Activated CD8-positive, alpha-beta memory T cell treated with anti-CD3 and anti-CD28 coated beads for 1 hour (primary cell): ENCODE data around the gene INO80B.
"Not testable (repeated sequence)": the region's sequence is repeated elsewhere in the genome, so short reads cannot be mapped to it uniquely, and the experiment has no call there.

Source experiments
- DNase-seq, 2 donors: peaks; one replicate each; pipeline ENCODE4 v3.0.0-alpha.2; 2020; ENCODE audit warnings: low read depth in 1 of 2; ENCODE audit errors: extremely low read depth in 1 of 2

Gene INO80B

DNA sequence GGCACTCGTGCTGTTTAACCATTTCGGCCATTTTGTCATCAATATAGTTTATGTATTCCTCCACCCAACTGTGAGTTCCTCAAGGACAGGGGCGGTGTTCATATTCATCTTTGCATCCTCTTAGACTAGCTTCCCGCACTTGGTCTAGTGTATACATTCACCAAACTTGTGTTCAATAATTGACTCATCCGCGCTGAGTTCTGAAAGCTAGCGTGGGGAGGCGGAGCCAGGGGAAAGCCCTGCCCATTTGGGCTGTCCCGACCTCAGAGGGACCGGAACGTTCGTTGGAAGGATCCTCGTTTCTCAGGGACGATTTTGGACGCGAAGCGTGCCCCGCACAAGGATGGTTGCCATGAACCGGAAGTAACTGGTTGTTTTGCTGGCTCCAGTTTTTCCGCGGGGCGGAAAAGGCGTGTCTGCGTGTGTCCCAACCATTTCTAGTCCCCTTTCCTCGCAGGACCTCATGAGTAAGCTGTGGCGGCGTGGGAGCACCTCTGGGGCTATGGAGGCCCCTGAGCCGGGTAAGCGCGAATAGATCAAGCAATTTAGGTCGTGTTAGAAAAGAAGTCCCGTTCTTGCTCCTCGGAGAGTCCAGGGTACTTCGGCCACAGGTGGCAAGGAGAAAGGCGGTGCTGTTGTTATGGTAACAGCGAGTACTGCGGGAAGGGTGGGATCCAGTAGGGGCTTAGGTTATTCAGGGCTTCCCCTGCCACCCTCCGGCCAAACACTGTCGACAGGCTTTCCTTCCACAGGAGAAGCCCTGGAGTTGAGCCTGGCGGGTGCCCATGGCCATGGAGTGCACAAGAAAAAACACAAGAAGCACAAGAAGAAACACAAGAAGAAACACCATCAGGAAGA, at the start of gene INO80B:
Gene INO80B (plus strand): TSS at position 434 of the 858 bp plus-strand sequence. CDS start 30 bp downstream, at position 464.
- peak; percentile 89 to 94 for DNase-seq

DNA sequence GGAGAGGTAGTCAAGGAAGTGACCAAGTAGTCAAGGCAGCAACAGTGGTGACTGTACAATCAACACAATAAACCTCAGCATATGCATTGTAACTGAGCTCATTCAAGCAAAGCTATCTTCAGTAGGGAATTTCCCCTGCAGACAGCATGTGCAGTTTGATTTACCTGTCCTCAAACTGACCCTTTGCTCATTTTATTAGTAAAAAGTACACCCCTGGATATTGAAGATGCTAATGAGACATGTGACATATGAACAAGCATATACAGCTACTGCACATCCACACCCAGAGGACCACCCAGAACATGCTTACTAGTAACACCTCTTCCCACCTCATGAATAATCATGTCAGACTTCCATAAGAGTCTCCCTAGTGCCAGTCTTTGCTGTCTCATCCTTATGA, 48.9 kb upstream of the INO80B start:
- no peak for DNase-seq

GRCh38 chr2:74407682-74408081, 47.2 kb upstream of the INO80B start:
- no peak for DNase-seq

GRCh38 chr2:74413001-74413698, 41.7 kb upstream of the INO80B start:
- DNase-seq: no peak

GRCh38 chr2:74414441-74414840, 40.4 kb upstream of the INO80B start:
- no peak for DNase-seq

DNA sequence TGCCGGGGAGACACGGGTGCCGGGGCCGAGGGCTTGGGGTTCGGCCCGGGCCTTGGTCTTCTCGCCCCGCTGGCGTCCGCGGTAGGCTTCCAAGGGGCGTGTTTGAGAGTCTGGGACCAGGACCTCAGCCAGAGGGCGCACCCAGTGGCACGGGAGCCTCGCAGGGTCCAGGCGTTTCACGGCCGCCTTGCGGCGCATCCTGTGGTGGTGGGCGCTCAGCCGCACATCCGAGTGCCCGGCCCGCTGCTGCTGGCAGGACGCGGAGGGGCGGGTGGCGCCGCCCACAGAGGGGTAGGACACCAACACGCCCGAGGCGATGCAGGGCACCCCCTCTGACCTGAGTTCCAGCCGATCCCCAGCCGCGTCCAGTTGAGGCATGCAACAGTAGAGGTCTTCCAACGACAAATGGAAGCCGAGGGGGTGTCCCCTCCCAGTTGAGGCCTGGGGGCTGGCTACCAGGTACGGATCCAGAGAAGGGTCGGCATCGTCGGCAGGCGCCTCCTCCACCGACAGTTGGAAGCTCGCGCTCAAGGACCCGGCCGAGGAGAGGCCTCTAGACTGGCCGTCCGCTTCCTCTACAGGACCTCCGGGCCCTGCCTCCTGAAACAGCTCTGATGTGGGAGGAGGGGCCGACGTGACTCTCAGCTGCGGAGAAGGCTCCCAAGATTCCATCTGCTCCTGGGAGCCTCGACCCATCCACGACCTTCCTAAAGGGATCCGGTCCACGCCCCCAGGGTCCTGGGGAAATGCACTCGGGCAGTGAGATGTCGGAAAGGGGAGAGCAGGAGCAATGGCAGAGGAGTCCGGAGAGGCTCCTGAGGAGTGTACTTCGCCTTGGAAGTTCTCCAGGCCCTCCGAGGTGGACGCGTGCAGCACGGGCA, 39.8 kb upstream of the INO80B start:
- no peak for DNase-seq

GRCh38 chr2:74415762-74416395, 39.0 kb upstream of the INO80B start:
- no peak for DNase-seq

DNA sequence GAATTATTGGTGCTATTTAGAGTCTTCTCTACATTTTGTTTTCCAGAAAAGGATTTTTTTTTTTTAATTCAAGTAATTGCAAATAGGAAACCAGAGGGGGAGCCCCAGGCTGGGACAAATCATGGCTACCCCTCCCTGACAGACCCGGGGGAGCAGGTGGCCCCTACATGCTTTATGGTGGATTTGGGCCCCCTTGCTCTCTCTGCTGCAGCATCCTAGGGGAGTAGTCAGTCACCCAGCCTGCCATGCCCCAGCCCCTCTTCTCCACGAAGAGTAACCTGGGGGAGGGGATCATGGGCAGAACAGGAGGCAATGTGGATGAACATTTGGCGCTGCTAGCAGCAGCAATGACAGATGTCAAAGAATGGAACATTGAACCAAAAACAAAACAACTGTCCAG, 38.1 kb upstream of the INO80B start:
- DNase-seq: no peak

- no peak for DNase-seq
These were observed 37.7 kb upstream of the INO80B start for GRCh38 chr2:74417197-74417596.

DNA sequence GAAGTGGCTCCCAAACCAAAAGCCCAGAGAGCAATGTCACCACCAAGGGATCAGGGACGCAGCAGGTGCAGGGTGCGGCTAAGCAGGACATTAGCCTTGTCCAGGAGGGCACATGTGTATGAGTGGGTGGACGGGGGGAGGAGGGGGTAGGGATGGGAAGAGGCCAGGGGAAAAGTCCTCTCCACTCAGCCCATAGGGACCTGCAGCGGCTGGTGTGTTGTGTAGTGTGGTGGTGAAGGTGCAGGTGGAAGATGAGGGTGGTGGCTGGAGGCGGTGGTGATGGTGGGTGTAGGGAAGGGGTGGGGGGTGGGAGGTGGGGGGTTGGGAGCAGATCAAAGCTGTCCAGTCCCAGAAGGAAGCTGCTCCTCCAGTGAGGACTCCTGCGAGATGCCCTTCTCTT, 37.1 kb upstream of the INO80B start:
- no peak for DNase-seq

DNA sequence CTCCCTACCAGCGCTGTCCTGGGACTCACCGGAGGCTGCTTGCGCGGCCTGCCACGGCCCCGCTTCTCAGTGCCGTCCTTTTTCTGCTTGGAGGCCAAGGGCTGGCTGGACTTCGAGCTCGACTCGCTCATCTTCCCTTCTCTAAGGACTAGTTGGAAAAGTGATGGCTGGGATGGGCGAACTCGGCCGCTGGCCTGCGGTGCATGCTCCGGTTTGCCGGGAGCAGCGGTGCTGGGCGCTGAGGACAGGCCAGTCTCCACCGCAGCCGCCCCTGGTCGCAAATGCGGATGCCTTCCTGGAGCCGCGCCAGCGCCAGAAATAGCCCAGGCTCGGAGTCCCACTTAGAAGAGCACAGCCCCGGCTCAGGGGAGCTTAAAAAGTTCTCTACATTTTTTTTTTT, 36.6 kb upstream of the INO80B start:
- no peak for DNase-seq

DNA sequence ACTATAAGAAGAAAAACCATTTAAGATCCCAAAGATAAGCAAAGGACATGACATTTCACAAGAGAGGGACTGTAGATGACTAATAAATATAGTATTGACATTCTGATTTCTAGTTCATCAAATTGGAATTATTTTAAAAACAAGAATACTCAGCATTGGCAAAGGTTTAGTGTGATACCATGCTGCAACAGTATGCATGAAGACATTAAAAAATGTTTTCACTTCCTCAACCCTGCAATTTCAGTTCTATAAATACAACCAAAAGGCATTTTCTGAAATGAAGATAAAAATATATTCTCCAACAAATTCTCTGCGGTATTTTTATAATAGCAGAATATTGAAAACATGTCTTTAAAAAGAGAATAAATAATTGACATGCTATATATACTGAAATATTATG, 35.5 kb upstream of the INO80B start:
- no peak for DNase-seq

DNA sequence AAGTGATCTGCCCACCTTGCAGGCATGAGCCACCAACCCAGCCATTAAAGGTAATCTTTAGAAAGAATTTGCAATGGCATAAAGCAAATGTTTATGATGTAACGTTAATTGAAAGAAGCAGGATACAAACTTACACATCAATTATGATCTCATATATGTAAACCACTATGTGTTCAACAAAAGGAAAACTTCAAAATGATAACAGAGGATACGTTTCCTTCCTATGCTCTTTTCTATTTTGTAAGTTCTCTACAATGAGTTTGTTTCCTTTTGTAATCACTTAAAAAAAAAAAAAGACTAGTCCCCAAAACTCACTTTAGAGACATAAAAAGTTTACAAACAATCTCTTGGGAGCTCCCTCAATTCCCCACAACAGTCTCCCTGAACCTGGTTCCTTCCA, 34.9 kb upstream of the INO80B start:
- DNase-seq: no peak

DNA sequence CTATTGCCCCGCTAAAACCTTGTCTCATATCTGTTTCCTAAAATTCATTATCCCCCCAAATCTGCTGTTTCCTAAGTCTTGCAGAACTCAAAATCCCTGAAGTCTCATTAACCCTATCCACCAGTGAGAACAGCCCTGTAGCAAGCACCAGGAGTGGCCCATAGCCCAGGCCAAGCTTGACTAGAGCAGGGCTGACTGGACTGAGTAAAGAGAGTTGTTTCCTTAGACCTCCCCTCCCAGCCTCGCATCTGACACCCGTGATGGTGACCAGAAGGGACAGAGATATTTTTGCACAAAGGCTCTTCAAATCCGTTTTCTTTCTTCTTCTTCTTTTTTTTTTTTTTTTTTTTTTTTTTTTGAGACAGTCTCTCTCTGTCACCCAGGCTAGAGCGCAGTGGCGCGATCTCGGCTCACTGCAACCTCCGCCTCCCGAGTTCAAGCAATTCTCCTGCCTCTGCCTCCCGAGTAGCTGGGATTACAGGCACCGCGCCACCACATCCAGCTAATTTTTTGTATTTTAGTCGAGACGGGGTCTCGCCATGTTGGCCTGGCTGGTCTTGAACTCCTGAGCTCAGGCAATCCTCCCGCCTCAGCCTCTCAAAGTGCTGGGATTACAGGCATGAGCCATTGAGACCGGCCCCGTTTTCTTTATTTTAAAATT, 34.3 kb upstream of the INO80B start:
- DNase-seq: not testable (repeated sequence)

DNA sequence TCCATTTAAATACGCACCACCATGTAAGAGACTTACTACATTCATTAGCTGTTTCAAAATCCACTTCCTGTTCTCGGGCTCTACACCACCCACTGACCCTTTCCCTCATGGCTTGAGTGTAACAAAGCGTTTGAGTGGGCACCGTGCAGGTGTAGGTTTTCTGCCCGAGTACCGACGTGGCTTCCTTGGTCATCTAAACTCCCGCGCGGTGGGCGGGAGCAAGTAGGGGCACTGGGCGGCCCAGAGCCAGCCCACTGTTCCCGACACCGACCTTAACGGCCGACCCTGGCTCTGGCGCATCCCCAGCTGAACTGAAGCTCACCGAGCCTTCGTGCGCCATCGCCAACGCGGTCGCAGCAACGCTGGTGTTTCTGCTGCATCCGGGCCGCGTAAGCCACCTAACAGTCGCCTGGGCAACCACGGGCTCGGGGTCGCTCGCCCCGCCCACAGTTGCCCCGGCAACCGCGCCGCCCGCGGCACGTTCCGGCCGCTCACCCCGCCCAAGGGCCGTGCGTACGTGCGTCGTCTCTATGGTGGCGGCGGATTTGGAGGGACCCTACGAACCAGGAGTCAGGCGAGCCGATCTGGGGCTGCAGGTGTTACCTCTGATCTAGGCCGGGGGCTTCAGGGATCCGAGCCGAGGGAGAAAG, 33.5 kb upstream of the INO80B start, which contains the start of the genes C2orf81 and WDR54:
Gene C2orf81 (minus strand): TSS at position 399 of the 650 bp plus-strand sequence. CDS start 59 bp downstream, at position 340.
Gene WDR54 (plus strand): TSS at position 510 of the 650 bp plus-strand sequence. CDS start 424 bp downstream, outside the sequence.
- DNase-seq: peak; percentile 83 to 93

GRCh38 chr2:74423231-74424095, 31.4 kb upstream of the INO80B start:
- no peak for DNase-seq

- no peak for DNase-seq
These were observed 30.5 kb upstream of the INO80B start for GRCh38 chr2:74424139-74424992.

DNA sequence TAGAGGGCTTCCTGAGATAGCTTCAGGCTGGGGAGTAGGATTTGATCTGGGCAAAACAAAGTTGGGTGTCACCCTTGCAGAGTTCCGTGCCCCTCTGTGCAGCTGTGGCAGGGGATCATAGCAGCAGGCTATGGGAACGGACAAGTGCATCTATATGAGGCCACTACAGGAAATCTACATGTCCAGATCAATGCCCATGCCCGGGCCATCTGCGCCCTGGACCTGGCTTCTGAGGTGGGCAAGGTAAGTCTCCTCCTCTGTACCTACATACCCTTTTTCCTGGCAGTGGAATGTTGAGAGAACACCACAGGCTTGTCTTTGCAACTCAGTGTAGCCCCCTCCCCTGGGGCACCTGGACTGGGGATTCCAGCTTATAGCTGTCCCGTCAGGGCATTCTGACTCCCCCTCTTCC, 29.9 kb upstream of the INO80B start:
- no peak for DNase-seq
